ENCODE measurements around the gene PAAF1. TPM values are rescaled to one million over a fixed set of nuclear protein-coding genes. Genes with fewer than 3 reads are reported as not detected.
A peak's percentile ranks its signal among the peaks of the same experiment; 100 is the strongest.

The PAAF1 gene
- total and polyA plus RNA-seq, 2 donors from 2014 or later = 18.2 to 31.4 TPM

GRCh38 chr11:73859671-73860070 lies 17.1 kb upstream of the PAAF1 start:
- DNase-seq (no peak), FAIRE-seq (no peak)
- Histone ChIP-seq H3K9ac (ENCODE audit: low read length in 3 of 3) (no peak overlapping the region), H3K9me3 (ENCODE audit: control insufficient read depth in 2 of 3, insufficient read depth in 1 of 3, low read length in 3 of 3) (no peaks in the 10 kb centered on the region), H3K4me3 (ENCODE audit: low read length in 3 of 3) (no peak overlapping the region), H3K27me3 (ENCODE audit: control insufficient read depth, insufficient read depth, low read length) (no peaks in the 10 kb centered on the region), H3K4me1 (ENCODE audit: control insufficient read depth in 2 of 3, insufficient read depth in 2 of 3, low read depth in 1 of 3, low read length in 3 of 3) (no peaks in the 10 kb centered on the region), H3K36me3 (ENCODE audit: control insufficient read depth in 2 of 3, insufficient read depth in 3 of 3, low read length in 3 of 3) (peaks cover 3 to 9% (median 6%) of the 10 kb centered on the region in 3 donors), H3K27ac (ENCODE audit: low read depth in 2 of 2, low read length in 2 of 2) (no peak overlapping the region)
- TF ChIP-seq CTCF (IDR thresholded peaks at IDR 0.05; ENCODE audit: borderline replicate concordance, extremely low read depth, insufficient read depth) = no peak
- intact Hi-C loops (cut with DNase I) = no loop called here

- no peaks in the 10 kb centered on the region for H3K27me3 ChIP-seq (ENCODE audit: control insufficient read depth, insufficient read depth, low read length)
- no peak for DNase-seq
- intact Hi-C loops (cut with DNase I) = no loop called here
- no peak overlapping the region for H3K27ac ChIP-seq (ENCODE audit: low read depth in 2 of 2, low read length in 2 of 2)
- H3K4me1 ChIP-seq (ENCODE audit: control insufficient read depth in 2 of 3, insufficient read depth in 2 of 3, low read depth in 1 of 3, low read length in 3 of 3) = no peaks in the 10 kb centered on the region
- H3K4me3 ChIP-seq (ENCODE audit: low read length in 3 of 3) = no peak overlapping the region
- H3K9ac ChIP-seq (ENCODE audit: low read length in 3 of 3) = no peak overlapping the region
- H3K36me3 ChIP-seq (ENCODE audit: control insufficient read depth in 2 of 3, insufficient read depth in 3 of 3, low read length in 3 of 3) = peaks cover 3 to 9% (median 4%) of the 10 kb centered on the region in 3 donors
- no peaks in the 10 kb centered on the region for H3K9me3 ChIP-seq (ENCODE audit: control insufficient read depth in 2 of 3, insufficient read depth in 1 of 3, low read length in 3 of 3)
- no peak for TF ChIP-seq CTCF (IDR thresholded peaks at IDR 0.05; ENCODE audit: borderline replicate concordance, extremely low read depth, insufficient read depth)
- FAIRE-seq = no peak
Observed at GRCh38 chr11:73860202-73860601, 16.6 kb upstream of the PAAF1 start.

- peaks cover 3 to 9% (median 4%) of the 10 kb centered on the region in 3 donors for H3K36me3 ChIP-seq (ENCODE audit: control insufficient read depth in 2 of 3, insufficient read depth in 3 of 3, low read length in 3 of 3)
- intact Hi-C loops (cut with DNase I) = no loop called here
- no peak for FAIRE-seq
Observed at GRCh38 chr11:73862986-73863385, 13.8 kb upstream of the PAAF1 start.

More at GRCh38 chr11:73862986-73863385, 13.8 kb upstream of the PAAF1 start:
- peak overlapping the region in 1 of 2 donors; percentile 34 for H3K27ac ChIP-seq (ENCODE audit: low read depth in 2 of 2, low read length in 2 of 2)
- H3K4me3 ChIP-seq (ENCODE audit: low read length in 3 of 3) = no peak overlapping the region
- H3K4me1 ChIP-seq (ENCODE audit: control insufficient read depth in 2 of 3, insufficient read depth in 2 of 3, low read depth in 1 of 3, low read length in 3 of 3) = peaks cover 0 to 4% (median 0%) of the 10 kb centered on the region in 3 donors
- no peak for DNase-seq
- TF ChIP-seq CTCF (IDR thresholded peaks at IDR 0.05; ENCODE audit: borderline replicate concordance, extremely low read depth, insufficient read depth) = no peak
- no peaks in the 10 kb centered on the region for H3K9me3 ChIP-seq (ENCODE audit: control insufficient read depth in 2 of 3, insufficient read depth in 1 of 3, low read length in 3 of 3)
- H3K27me3 ChIP-seq (ENCODE audit: control insufficient read depth, insufficient read depth, low read length) = no peaks in the 10 kb centered on the region
- H3K9ac ChIP-seq (ENCODE audit: low read length in 3 of 3) = no peak overlapping the region

Data from kidney (tissue), 14 donors.